Right lobe of liver (tissue), 6 donors: ENCODE data around the gene MX2. TPM values are rescaled to one million over a fixed set of nuclear protein-coding genes. Genes with fewer than 3 reads are reported as not detected.

ENCODE experiments used
- ATAC-seq, 4 donors: fragments of 200-7000 bp; cut with Tn5 transposase; one replicate each; pipeline ENCODE4 v1.9.1; 2020; ENCODE audit warnings: mild to moderate bottlenecking in 4 of 4, moderate library complexity in 4 of 4
- DNase-seq, 3 donors: peaks; one replicate each; pipeline ENCODE4 v3.0.0-alpha.2; 2020
- H3K27ac ChIP-seq, 3 donors: fragments of 200-600 bp; one replicate each; pipeline ENCODE4 v1.8.0; 2022
- H3K27me3 ChIP-seq, 2 donors: fragments of 200-600 bp; one replicate each; pipeline ENCODE4 v1.8.0; 2022
- H3K36me3 ChIP-seq, 4 donors: fragments of 200-600 bp; sonication (generic) in 1 of 4; one replicate each; pipeline versions ENCODE4 v1.5.1 to v1.8.0; 2017 to 2022; ENCODE audit warnings: control low read depth in 1 of 4
- H3K4me1 ChIP-seq, 4 donors: fragments of 200-600 bp; sonication (generic) in 1 of 4; one replicate each; pipeline versions ENCODE4 v1.5.1 to v1.8.0; 2017 to 2022; ENCODE audit warnings: control low read depth in 1 of 4
- H3K4me3 ChIP-seq, 3 donors: fragments of 200-600 bp; one replicate each; pipeline ENCODE4 v1.8.0; 2022
- H3K9me3 ChIP-seq, 4 donors: fragments of 200-600 bp; sonication (generic) in 1 of 4; one replicate each; pipeline versions ENCODE4 v1.5.1 to v1.8.0; 2017 to 2022; ENCODE audit warnings: control low read depth in 1 of 4
- POLR2A ChIP-seq: fragments of 450-650 bp; IDR thresholded peaks from one replicate; pipeline ENCODE4 v1.6.1; 2017; ENCODE audit warnings: antibody characterized with exemption, mild to moderate bottlenecking
- WGBS: methylation state at CpG from one replicate; pipeline ENCODE4 v1.1.6; 2018; ENCODE audit warnings: low coverage, low lambda C conversion rate; ENCODE audit not compliant: insufficient coverage; ENCODE audit errors: missing lambda C conversion rate; 5-methylcytosine and 5-hydroxymethylcytosine counted together
- intact Hi-C, 2 donors: fragments of 100-400 bp; cut with DNase I; formaldehyde crosslinking; loops; one replicate each; pipeline versions ENCODE4 v1.11.2 to v1.14.1; 2022
- total RNA-seq, 6 experiments: library from RNA; depleted of rRNA in 2 of 6; stranded (reverse); fragments of >200 nt in 2 of 6; fragmentation: NEBNext Ultra II Directional in 3 of 6; extraction: Animal tissue kit (Norgen Biotek cat#: 25700) in 3 of 6; gene quantifications; one replicate each; pipeline versions ENCODE4 v1.1.0 to v1.2.4, GENCODE V29; 2016 to 2023
- TF ChIP-seq, protein P1 (sequence below), 4 donors: fragments of 200-600 bp in 3 of 4; fragments of 450-650 bp in 1 of 4; IDR thresholded peaks; one replicate each; pipeline versions ENCODE4 v1.5.1 to v1.8.0; 2016 to 2022; ENCODE audit warnings: antibody characterized with exemption in 4 of 4, mild to moderate bottlenecking in 2 of 4
- donor health status: DM: no; HTN: yes; CAD: no.
- donor health status: DM: no; HTN: no; CAD: no.
- donor health status: DM: no; HTN: no; CAD: no.
- donor health status: DM: no; HTN: yes; CAD: no.
- donor health status: DM: no; HTN: yes; CAD: no.

MX2 gene
- total RNA-seq, 6 experiments from 2014 or later: 0.49 to 1.9 (median 1.5) TPM

DNA sequence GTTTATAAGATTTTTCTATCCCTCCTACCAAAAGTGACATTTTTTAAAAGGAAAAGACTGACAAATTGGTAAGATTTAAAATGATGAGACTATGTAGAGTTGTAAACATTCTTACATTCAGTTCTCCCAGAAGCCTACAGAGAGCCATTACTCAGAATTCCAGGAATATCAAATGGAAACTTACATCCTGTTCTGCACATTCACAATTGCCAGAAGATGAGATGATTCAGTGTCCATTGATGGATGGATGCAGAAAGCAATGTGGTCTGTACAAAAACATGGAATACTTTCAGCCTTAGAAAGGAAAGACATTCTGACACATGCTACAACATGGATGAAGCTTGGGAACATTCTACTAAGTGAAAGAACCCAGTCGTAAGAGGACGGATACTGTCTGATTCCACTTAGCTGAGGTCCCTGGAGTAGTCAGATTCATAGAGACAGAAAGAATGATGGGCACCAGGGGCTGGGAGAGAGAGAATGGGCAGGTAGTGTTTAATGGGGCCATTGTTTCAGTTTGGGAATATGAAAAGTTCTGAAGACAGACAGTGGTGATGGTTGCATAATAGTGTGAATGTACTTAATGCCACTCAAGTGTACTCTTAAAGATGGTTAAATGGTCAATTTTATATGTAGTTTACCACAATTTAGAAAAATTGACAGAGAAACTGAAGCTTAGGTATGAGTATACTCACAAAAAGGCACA, 80.8 kb downstream of the MX2 start:
- H3K4me1 ChIP-seq: no peaks in the 10 kb centered on the region
- H3K4me3 ChIP-seq: no peak overlapping the region
- H3K27ac ChIP-seq: no peak overlapping the region
- intact Hi-C loops: no loop called here
- 86% methylated on average over 2 of the region's 2 CpGs for WGBS
- no peaks in the 10 kb centered on the region for H3K9me3 ChIP-seq
- no peaks in the 10 kb centered on the region for H3K27me3 ChIP-seq
- H3K36me3 ChIP-seq: peaks cover 0 to 66% (median 19%) of the 10 kb centered on the region in 4 donors
- DNase-seq (no peak), ATAC-seq (no peak)
- TF ChIP-seq, protein P1, sequence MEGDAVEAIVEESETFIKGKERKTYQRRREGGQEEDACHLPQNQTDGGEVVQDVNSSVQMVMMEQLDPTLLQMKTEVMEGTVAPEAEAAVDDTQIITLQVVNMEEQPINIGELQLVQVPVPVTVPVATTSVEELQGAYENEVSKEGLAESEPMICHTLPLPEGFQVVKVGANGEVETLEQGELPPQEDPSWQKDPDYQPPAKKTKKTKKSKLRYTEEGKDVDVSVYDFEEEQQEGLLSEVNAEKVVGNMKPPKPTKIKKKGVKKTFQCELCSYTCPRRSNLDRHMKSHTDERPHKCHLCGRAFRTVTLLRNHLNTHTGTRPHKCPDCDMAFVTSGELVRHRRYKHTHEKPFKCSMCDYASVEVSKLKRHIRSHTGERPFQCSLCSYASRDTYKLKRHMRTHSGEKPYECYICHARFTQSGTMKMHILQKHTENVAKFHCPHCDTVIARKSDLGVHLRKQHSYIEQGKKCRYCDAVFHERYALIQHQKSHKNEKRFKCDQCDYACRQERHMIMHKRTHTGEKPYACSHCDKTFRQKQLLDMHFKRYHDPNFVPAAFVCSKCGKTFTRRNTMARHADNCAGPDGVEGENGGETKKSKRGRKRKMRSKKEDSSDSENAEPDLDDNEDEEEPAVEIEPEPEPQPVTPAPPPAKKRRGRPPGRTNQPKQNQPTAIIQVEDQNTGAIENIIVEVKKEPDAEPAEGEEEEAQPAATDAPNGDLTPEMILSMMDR (IDR thresholded peaks at IDR 0.05): no peak
- no peak for TF ChIP-seq POLR2A

DNA sequence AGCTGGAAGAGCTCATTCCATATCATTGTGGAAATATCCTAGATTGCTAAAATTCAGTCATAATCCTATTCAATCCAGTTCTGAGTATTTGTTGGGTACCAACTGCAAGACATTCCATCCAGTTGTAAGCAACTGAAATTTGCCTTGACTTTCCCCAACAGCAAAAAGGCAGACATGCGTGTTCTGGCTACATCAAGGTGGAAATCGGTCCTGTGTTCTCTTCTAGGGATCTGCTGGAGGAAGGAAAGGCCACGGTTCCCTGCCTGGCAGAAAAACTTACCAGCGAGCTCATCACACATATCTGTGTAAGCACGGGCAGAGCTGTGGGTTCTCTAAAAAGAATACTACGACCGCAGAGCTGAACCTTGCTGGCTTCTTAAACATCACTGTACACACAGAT, 81.7 kb downstream of the MX2 start:
- intact Hi-C loops: no loop called here
- no peaks in the 10 kb centered on the region for H3K27me3 ChIP-seq
- H3K36me3 ChIP-seq: peaks cover 0 to 60% (median 18%) of the 10 kb centered on the region in 4 donors
- H3K4me1 ChIP-seq: no peaks in the 10 kb centered on the region
- TF ChIP-seq, protein P1 (IDR thresholded peaks at IDR 0.05): no peak
- no peak for TF ChIP-seq POLR2A
- no peaks in the 10 kb centered on the region for H3K9me3 ChIP-seq
- DNase-seq (no peak), ATAC-seq (no peak)
- no peak overlapping the region for H3K27ac ChIP-seq
- H3K4me3 ChIP-seq: no peak overlapping the region
- WGBS: 93% methylated on average over 6 of the region's 7 CpGs

DNA sequence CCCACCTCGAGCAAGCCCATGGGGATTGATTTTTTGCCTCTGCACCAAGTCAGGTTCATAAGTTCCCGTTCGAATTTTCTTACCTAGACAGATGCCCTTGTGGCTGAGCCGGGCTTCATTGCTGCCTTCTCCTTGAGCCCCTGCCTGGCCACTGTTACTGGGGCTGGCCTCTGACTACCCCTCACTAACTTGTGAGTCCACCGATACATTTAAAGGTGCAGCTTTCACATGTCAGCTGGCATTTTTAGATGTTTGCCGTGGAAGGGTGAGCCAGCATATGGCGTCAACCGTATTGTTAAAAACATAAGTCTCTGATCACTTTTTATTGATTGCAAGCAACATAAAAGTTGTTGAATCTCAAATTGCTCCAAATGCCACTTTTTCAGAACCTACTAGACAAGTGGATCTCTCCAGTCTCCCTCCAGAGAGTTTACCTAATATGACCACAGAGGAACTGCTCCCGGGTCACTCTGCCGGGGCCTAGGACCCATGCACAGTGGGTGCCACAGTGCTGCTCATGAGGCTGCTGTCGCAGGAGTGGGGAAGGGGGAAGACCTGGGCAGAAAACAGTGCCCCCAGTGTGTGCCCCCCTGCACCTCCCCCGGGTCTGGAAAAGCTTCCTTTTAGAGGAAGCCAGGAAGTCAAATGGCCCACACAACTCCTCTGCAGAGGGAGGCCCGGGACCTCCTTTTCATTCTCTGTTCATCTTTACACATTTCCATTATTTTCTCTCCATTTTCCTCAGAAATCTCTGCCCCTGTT, 83.1 kb downstream of the MX2 start:
- TF ChIP-seq, protein P1 (IDR thresholded peaks at IDR 0.05): no peak
- TF ChIP-seq POLR2A: no peak
- H3K27me3 ChIP-seq: no peaks in the 10 kb centered on the region
- no peak for ATAC-seq
- no peaks in the 10 kb centered on the region for H3K9me3 ChIP-seq
- no peak overlapping the region for H3K4me3 ChIP-seq
- H3K4me1 ChIP-seq: no peaks in the 10 kb centered on the region
- no peak overlapping the region for H3K27ac ChIP-seq
- intact Hi-C loops: no loop called here
- WGBS: 81% methylated on average over 8 of the region's 13 CpGs
- no peak for DNase-seq
- H3K36me3 ChIP-seq: peaks cover 0 to 50% (median 22%) of the 10 kb centered on the region in 4 donors

DNA sequence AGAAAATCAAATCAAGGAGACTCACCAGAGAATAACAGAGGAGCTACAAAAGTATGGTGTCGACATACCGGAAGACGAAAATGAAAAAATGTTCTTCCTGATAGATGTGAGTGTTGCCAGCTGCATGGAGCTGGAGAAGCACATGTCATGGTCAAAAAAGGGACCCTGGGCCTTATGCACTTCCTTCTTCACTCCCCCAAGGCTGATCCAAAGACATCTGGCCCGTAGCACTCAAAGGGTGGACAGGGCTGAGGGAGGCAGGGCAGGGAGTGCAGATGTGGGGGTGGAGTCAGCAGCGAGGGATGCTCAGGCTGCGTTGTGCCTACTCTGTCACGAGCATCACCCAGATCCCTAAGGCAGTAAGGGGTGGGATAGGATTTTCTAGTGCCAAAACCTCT, 83.6 kb downstream of the MX2 start:
- H3K27me3 ChIP-seq: no peaks in the 10 kb centered on the region
- H3K4me3 ChIP-seq: no peak overlapping the region
- no peak overlapping the region for H3K27ac ChIP-seq
- ATAC-seq: no peak
- 89% methylated on average over 3 of the region's 7 CpGs for WGBS
- no peaks in the 10 kb centered on the region for H3K4me1 ChIP-seq
- intact Hi-C loops: no loop called here
- peaks cover 0 to 47% (median 22%) of the 10 kb centered on the region in 4 donors for H3K36me3 ChIP-seq
- no peak for TF ChIP-seq POLR2A
- TF ChIP-seq, protein P1 (IDR thresholded peaks at IDR 0.05): no peak
- no peaks in the 10 kb centered on the region for H3K9me3 ChIP-seq
- DNase-seq: no peak
